Gastroesophageal sphincter (tissue), 4 donors: Measurements from ENCODE around the gene FCER1A. TPM values are rescaled to one million over a fixed set of nuclear protein-coding genes. Genes with fewer than 3 reads are reported as not detected.
"Not testable (repeated sequence)": the region's sequence is repeated elsewhere in the genome, so short reads cannot be mapped to it uniquely, and the experiment has no call there.

ENCODE experiments used
- ATAC-seq: fragments of 150-250 bp; one replicate; pipeline ENCODE4 v1.9.1; 2016; ENCODE audit warnings: mild to moderate bottlenecking, moderate library complexity
- H3K27ac ChIP-seq, 4 donors: fragments of 200-600 bp; sonication (generic) in 3 of 4; 1 replicate in 3 of 4; 2 replicates in 1 of 4; pipeline ENCODE4 v1.5.1; 2016 to 2019
- H3K27me3 ChIP-seq: fragments of 200-600 bp; sonication (generic); one replicate; pipeline ENCODE4 v1.5.1; 2019
- H3K36me3 ChIP-seq, 2 donors: fragments of 200-600 bp; sonication (generic); one replicate each; pipeline ENCODE4 v1.5.1; 2019; ENCODE audit warnings: control low read depth in 1 of 2
- H3K4me1 ChIP-seq, 3 donors: fragments of 200-600 bp; sonication (generic); 1 replicate in 2 of 3; 2 replicates in 1 of 3; pipeline ENCODE4 v1.5.1; 2016 to 2019; ENCODE audit warnings: control low read depth in 2 of 3
- H3K4me3 ChIP-seq, 2 donors: fragments of 200-600 bp; sonication (generic); one replicate each; pipeline ENCODE4 v1.5.1; 2019; ENCODE audit warnings: mild to moderate bottlenecking in 1 of 2, moderate library complexity in 1 of 2
- H3K9me3 ChIP-seq, 3 donors: fragments of 200-600 bp; sonication (generic); one replicate each; pipeline ENCODE4 v1.5.1; 2017 to 2019; ENCODE audit warnings: control low read depth in 2 of 3
- EP300 ChIP-seq: sonication (generic); formaldehyde crosslinking; IDR thresholded peaks from one replicate; pipeline ENCODE4 v1.6.1; 2017; ENCODE audit warnings: antibody characterized with exemption, mild to moderate bottlenecking
- POLR2A ChIP-seq, 2 donors: fragments of 450-650 bp; IDR thresholded peaks; one replicate each; pipeline ENCODE4 v1.6.1; 2017; ENCODE audit warnings: antibody characterized with exemption in 2 of 2, mild to moderate bottlenecking in 2 of 2, moderate library complexity in 1 of 2
- POLR2AphosphoS5 ChIP-seq: sonication (generic); formaldehyde crosslinking; IDR thresholded peaks from one replicate; pipeline ENCODE4 v1.6.1; 2017; ENCODE audit warnings: antibody characterized with exemption
- WGBS, 2 donors: methylation state at CpG; one replicate each; pipeline ENCODE4 v1.1.5; 2018; ENCODE audit warnings: low coverage in 1 of 2; 5-methylcytosine and 5-hydroxymethylcytosine counted together
- total RNA-seq, 4 donors: library from RNA; depleted of rRNA; stranded (reverse); fragments of >200 nt; gene quantifications; one replicate each; pipeline ENCODE4 v1.1.0, GENCODE V29; 2016
- TF ChIP-seq, protein P1 (sequence below), 4 experiments: fragments of 200-600 bp in 2 of 4; fragments of 450-650 bp in 2 of 4; sonication (generic) in 1 of 4; IDR thresholded peaks; one replicate each; pipeline ENCODE4 v1.5.1; 2017 to 2019; ENCODE audit warnings: antibody characterized with exemption in 4 of 4, mild to moderate bottlenecking in 2 of 4, moderate library complexity in 2 of 4

The FCER1A gene
- total RNA-seq, 4 donors from 2014 or later: 1.2 to 1.6 (median 1.5) TPM; not detected in 1

DNA sequence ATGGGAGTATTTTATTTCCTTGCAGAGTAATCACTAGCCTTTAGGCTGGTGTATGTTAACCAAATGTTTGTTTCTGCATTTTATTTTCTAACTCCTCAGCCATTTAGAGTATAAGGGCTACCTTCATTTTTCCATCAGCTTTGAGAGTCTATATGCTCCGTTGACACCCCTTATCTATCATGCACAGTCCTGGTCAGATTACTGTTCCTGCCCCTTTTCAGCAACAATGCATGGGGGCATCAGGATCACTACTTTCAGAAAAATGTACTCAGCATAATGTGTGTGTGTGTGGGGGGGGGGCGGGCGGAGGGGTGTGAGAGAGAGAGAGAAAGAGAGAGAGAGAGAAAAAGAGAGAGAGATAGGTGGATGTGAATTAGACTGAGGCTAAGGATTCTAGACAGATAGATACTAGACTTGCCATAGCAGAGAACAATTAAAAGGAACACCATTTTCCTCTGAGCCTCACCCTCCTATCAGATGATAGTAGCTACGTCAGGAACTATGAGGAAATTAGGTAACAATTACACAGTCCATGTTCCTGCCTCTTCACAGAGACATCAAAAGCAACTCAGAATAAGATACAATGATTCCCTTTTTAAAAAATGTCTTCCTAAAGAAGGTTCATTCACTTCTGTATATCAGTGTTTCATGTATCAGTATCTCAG is 40.8 kb downstream of the FCER1A start:
- Histone ChIP-seq H3K4me1 (no peaks in the 10 kb centered on the region), H3K27me3 (no peaks in the 10 kb centered on the region), H3K27ac (no peak overlapping the region), H3K4me3 (no peak overlapping the region), H3K9me3 (no peaks in the 10 kb centered on the region), H3K36me3 (no peaks in the 10 kb centered on the region)
- 36 to 50% methylated on average over 1 to 2 of the region's 4 CpGs for WGBS, 2 donors
- TF ChIP-seq EP300 (no peak), POLR2A (IDR thresholded peaks at IDR 0.05) (no peak), POLR2AphosphoS5 (no peak)
- TF ChIP-seq, protein P1, sequence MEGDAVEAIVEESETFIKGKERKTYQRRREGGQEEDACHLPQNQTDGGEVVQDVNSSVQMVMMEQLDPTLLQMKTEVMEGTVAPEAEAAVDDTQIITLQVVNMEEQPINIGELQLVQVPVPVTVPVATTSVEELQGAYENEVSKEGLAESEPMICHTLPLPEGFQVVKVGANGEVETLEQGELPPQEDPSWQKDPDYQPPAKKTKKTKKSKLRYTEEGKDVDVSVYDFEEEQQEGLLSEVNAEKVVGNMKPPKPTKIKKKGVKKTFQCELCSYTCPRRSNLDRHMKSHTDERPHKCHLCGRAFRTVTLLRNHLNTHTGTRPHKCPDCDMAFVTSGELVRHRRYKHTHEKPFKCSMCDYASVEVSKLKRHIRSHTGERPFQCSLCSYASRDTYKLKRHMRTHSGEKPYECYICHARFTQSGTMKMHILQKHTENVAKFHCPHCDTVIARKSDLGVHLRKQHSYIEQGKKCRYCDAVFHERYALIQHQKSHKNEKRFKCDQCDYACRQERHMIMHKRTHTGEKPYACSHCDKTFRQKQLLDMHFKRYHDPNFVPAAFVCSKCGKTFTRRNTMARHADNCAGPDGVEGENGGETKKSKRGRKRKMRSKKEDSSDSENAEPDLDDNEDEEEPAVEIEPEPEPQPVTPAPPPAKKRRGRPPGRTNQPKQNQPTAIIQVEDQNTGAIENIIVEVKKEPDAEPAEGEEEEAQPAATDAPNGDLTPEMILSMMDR (IDR thresholded peaks at IDR 0.05): no peak
- no peak for ATAC-seq

GRCh38 chr1:159349374-159349773 is 47.2 kb downstream of the FCER1A start:
- H3K36me3 ChIP-seq, H3K4me3 ChIP-seq, H3K27ac ChIP-seq, ATAC-seq, H3K4me1 ChIP-seq, H3K27me3 ChIP-seq: not testable (repeated sequence)
- peaks cover 0 to 13% (median 0%) of the 10 kb centered on the region in 3 donors for H3K9me3 ChIP-seq
- WGBS, 2 donors: 86% methylated on average over 1 to 3 of the region's 3 CpGs

GRCh38 chr1:159352436-159352835 is 50.3 kb downstream of the FCER1A start:
- 49 to 86% methylated on average over 2 of the region's 2 CpGs for WGBS, 2 donors
- TF ChIP-seq EP300 (no peak), POLR2AphosphoS5 (no peak), POLR2A (IDR thresholded peaks at IDR 0.05) (no peak)
- TF ChIP-seq, protein P1 (IDR thresholded peaks at IDR 0.05): no peak
- H3K36me3 ChIP-seq: no peaks in the 10 kb centered on the region

More at GRCh38 chr1:159352436-159352835, 50.3 kb downstream of the FCER1A start:
- Histone ChIP-seq H3K27me3 (no peaks in the 10 kb centered on the region), H3K27ac (no peak overlapping the region), H3K9me3 (peaks cover 0 to 13% (median 0%) of the 10 kb centered on the region in 3 donors), H3K4me1 (no peaks in the 10 kb centered on the region), H3K4me3 (no peak overlapping the region)
- no peak for ATAC-seq

Other genes with a start within 250 kb of the FCER1A start
- gene AIM2, start 225.6 kb upstream of the FCER1A start, total RNA-seq: under 1 TPM in 3 of 4 donors, not detected in 1; 0.19 to 0.54 (median 0.30) TPM
- 10 to 100 TPM; 11.7 to 23.4 (median 18.6) TPM for gene CADM3, start 130.7 kb upstream of the FCER1A start, total RNA-seq
- 100 to 1,000 TPM in 2 of 4 donors, 10 to 100 TPM in 2; 27.9 to 180 (median 94.4) TPM for gene ACKR1, start 97.5 kb upstream of the FCER1A start, total RNA-seq
- gene OR10J4, start 129.9 kb downstream of the FCER1A start, total RNA-seq: not detected
- gene OR10J1, start 137.4 kb downstream of the FCER1A start, total RNA-seq: not detected
- not detected for gene OR10J5, start 233.7 kb downstream of the FCER1A start, total RNA-seq